ENCODE data around the gene ASCC1.

The ASCC1 gene

GRCh38 chr10:72096115-72097000 is 119.7 kb downstream of the ASCC1 start:
- no peak for DNase-seq

GRCh38 chr10:72095195-72095594 is 120.9 kb downstream of the ASCC1 start:
- DNase-seq, result no peak

DNA sequence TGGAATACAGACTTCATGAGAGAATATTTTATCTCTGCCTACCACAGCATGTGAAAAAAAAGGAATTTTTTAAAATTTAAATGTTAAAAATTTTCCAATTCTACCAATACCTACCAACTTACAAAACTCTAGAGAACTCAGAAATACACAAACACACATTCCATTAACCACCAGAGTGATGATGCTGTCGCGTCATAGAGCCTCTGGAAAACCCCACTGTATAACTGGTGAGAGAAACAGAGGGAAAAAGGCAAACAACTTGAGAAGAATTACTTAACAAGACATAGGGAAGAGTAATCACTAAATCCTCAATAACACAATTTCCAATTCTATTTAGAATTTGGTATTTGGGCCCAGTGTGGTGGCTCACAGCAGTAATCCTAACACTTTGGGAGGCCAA is 121.5 kb downstream of the ASCC1 start:
- DNase-seq, result no peak

DNA sequence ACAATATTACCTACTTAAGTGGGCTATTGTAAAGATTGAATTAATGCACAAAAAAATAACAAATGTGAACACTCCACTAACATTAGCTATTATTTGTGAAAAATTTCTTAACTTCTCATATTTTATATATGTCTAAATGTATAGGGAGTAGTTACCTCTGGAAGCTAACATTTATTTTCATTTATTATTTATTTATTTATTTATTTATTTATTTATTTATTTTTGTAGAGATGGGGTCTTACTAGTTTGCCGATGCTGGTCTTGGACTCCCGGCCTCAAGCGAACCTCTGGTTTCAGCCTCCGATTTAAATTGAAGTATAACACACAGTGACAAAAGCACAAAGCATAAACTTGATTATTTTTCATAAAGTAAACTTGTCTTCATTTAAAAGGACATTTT is 122.6 kb downstream of the ASCC1 start:
- no peak for DNase-seq

- no peak for DNase-seq
These were observed 123.1 kb downstream of the ASCC1 start for GRCh38 chr10:72092987-72093386.

- DNase-seq, result no peak
These were observed 123.7 kb downstream of the ASCC1 start for GRCh38 chr10:72092171-72092924.

GRCh38 chr10:72090326-72090725 is 125.8 kb downstream of the ASCC1 start:
- DNase-seq, result no peak

- no peak for DNase-seq
These were observed 126.5 kb downstream of the ASCC1 start for GRCh38 chr10:72089618-72090017.

GRCh38 chr10:72088889-72089575 is 127.0 kb downstream of the ASCC1 start:
- DNase-seq, result peak; percentile 47 to 48

DNA sequence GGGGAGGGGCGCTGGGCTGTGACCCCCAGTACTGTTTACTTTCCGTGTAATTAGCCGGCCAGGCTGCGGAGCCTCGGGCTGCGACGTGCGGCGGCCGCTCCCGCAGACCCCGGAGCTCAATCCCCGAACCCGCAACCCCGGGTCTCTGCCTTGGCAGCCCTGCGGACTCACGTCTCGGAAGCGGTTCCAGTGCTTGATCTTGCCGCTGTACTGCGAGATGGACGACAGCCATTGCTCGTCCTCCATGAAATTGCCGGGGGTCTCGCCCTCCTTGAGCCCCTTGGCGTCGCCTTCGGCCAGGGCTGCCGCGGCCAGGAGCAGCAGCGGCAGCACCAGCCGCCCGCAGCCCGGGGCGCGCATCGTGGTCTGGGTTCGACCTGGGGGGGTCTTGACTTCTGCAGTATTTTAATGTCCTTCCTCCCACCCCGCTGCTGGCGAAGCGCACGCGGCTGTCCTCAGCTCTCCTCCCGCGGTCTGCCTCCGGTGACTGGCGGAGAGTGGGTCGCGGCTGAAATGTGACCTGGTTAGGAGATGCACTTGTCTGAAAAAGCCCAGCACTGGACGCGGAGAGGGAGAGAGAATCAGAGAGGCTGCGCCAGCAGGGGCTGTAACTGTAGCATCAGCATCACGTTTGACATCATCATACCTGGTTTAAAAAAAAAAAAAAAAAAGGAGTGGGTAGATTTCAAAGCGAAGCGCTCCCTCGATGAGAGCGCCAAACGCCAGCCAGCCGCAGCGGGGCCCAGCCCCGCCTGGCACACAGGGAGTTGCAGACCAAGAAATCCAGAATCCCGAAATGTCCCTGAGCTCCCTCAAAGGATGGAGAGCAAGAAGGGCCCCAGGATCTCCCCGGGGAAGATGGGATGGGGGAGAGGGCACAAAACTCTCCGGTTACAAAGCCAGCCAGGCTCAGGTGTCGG is 127.8 kb downstream of the ASCC1 start, which contains the start of gene SPOCK2:
Gene SPOCK2 (minus strand): TSS at position 583 of the 920 bp plus-strand sequence. CDS start 223 bp downstream, at position 360.
- DNase-seq, result peak; percentile 57 to 67

DNA sequence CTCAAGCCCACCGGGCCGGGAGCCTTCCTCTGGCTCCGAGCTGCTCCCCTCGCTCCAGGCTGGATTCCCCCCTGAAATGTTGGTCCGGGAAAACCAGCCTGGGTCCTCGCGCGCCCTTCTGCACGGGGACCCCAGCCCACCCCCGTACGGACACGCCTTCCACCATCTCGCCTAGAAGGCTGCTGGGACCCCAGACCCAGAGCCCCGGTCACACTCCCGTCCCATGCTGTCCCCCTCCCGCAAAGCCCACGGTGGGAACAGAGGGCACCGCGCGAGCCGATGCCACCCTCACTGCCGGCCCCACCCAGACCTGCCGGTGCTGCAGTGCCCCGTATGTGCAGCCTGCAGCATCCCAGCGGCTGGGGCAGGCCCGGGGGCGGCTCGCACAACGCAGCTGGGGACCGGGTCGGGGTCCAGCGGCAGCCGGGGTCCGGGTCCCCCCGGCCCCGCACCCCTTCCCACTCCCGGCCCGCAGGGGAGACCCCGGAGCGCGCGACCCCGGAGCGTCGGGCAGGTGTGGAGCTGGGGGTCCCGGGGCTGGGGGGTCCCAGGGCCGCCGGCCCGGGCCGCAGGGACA is 128.6 kb downstream of the ASCC1 start:
- DNase-seq, result peak; percentile 30 to 56

DNA sequence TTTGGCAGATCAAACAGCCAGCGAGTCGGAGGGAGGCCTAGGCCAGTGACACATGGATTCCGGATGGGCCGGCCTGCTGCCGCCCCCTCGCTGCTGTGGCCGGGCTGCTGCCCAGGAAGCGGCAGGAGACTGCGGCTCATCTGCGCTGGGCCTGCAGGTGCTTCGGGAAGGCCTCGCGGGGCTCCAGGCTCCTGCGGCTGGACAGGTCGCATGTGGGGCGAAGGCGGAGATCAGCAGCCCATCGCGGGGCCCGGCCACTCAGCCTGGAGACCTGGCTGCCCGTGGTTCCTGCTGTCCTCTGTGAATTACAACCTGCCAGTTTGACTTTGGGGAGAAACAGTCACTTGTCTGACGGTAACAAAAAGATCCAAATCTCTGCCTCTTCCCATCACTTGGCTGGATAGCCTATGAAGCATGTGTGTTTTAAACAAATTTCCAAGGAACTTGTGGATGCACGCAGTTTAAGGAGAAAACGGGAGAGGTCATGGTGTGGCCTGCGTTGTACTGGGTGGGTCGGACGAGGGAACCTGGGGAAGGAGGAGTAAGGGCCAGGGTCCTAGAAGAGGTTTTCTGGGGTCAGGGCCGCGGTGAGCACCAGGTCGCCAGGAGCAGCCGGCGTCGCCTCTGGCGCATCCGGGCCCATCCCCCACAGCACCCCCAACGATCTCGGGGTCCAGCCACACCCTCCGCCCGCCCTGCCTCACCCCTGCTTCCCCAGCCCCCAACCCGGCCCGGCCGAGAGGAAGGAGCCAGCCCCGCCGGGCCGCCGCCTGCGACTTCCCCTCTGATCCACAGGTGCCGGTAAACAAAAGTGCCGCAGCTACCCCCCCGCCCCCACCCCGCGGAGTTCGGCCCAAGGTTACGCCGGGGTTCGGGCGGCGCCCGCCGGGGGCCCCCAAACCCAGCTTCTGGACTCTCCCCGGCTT is 129.3 kb downstream of the ASCC1 start:
- DNase-seq, result peak; percentile 52 to 66

DNA sequence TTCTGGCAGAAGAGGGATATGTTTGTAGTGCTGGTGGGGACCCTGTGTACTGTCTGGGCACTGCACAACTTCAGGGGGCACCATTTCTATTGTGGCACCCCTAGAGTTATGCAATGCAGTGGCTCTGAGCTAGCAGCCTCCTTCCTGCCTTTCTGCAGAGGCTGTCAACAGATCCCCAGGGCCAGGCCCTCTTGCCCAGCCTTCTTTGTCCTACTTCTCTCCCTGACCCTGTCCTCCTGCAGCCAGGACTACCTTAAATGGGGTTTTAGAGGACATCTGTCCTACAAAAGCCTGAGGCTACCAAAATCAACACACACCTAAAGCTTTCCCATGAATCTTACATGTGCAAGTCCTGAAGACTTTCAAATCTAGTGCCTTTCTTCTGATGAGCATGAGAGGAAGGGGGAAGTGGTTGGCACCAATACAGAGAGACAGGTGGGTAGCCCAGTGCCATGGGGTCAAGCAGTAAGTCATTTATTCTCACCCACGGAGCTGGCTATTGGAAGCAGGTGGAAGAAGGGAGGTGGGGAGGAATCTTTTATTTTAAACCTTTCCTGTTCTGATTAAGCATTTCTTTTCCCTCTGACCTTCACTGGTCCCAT is 130.1 kb downstream of the ASCC1 start:
- no peak for DNase-seq

DNA sequence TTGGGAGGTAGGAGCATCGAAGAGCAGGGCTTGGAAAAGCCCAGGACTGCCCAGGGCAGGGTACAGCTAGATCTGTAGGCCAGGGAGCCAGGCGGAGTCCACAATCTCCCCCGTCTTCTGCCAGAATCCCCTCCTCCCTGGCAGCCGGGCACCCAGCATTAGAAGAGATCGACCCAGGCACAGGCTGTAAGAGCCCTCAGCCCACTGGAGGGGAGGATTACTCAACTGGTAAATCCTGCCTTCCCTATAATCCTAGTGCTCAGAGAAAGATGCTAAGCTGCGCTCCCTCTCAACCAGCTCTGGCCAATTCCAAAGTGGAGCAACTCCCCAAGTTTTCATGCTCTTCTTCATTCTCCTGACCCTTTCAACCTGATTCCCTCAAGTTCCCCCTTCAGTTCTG is 130.9 kb downstream of the ASCC1 start:
- DNase-seq, result no peak

DNA sequence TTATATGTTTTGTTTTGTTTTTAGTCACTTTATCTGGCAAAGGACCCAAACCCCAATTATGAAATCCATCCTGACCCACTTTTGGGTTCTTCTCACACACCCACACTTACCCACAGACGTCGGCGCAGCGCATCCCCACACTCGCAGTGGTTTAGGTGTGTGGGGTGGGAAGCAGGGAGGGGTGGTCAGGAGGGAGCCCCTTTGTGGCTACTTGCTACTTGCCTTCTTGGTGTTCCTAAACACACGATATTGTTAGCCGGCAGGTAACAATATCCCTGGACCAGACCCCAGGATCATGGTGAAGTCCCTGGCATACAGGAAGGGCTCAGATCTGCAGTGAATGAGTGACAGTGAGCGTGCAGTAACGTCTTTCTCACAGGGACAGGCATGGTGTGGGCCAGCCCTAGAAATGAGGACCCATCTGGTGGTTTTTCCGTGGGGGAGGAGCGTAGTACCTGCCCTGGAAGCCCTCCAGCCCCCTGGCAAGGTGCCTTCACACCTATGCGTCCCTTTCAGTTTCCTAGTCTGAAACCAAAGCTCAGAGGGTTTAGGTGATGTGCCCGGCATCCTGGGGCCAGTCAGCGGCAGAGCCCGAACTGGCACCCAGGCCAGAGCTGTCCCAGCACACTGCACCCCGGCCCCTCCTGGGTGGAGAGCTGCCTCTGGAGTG is 132.2 kb downstream of the ASCC1 start:
- DNase-seq, result peak; percentile 58

DNA sequence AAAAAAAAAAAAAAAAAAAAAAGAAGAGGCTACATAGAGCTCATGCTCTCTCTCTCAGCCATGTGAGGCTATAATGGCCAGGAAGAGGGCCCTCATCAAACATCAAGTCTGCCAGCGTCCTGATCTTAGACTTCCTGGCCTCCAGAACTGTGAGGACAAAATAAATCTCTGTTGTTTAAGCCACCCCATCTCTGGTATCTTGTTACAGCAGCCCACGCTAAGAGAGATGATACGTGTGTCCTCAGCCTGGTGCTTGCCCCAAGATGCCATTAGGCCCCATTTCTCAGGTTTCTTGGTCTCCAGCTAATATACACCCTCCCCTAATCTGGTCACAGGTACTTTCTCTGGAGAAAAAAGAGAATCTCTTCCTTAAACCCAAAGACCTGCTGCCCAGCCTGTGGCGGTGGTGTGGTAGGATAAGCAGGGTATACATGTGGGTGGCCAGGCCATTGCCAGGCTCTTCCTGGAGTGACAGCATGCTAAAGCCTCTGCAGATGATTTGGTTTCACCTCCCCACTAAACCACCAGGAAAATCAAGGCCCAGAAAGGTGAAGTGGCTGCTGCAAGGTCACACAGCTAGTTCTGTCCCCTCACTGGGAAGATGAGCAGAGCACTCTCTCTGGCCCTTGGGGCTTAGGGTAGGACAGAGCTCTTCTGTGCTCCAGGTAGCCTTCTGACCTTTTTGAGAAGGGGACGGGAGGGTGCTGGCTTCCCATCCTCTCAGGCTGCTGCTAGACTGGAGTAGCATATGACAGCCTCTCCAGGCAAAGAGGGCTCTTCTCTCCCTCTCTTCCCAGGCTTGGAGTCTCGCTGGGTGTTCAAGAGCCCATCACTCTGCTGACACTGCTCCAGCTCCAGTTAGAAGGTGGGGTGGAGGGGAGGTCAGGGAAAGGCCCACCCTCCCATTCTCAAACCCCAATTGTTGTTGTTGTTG is 133.0 kb downstream of the ASCC1 start:
- no peak for DNase-seq

DNA sequence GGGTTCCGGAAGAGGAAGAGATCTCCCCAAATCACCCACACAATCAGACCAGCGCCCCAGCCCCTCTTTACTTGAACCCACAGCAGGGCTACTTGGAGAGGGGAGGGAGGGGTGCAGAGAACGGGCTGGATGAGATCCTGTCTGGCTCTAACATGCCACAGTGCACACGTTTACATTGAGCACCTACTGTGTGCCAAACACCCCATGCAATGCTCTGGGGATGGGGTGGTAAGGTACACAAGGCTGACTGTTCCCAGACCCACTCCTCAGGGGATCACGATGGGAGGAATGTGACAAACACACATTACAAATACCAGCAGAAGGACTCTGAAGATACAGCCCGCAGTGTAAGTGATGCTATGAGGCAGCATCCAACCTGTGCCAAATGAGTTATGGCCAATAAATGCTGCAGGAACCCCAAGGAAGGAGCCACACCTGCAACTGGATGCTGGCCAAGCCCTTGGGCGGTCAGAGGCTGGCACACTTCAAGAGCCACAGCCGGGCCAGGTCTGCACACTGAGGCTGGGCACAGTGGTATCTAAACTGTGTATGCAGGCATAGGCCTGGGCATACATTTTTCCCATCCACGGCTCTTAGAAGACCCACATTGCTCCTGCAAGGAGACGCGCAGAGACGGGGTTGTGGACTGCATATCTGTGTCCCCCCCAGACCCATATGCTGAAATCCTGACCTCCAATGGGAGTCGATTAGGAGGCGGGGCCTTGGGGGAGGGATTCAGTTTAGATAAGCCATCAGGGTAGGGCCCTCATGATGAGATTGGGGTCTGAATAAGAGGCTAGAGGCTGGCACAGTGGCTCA is 134.1 kb downstream of the ASCC1 start:
- DNase-seq, result no peak

DNA sequence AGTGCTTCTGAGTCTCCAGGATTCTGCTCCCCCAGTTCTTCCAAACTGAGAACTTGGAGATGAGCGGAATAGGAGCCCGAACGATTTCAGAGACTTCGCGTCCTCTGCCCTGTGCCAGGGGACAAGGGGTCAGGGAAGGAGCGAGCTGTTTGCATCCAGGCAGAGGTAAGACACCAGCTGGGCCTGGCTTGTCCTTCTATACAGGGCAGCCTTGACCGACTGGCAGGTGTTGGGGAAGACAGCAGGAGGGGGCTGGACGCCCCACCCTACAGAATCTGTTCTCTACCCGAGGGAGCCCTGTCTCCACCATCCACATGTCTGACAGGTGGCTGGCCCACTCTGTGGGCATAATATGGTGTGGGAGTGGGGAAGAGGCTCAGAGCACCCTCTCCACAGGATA is 134.9 kb downstream of the ASCC1 start:
- DNase-seq, result no peak

Data from activated CD4-positive, alpha-beta T cell treated with anti-CD3 and anti-CD28 coated beads for 4 hours (primary cell).